HEK293 (cell line): ENCODE results near the gene SFSWAP.

Experiments used
- CTCF ChIA-PET: fragments of 350-600 bp; formaldehyde crosslinking; extraction: SDS; loops from one replicate; lab custom pipeline; 2021; ENCODE audit warnings: antibody characterized with exemption; lab: Yijun Ruan, JAX
- POLR2A ChIA-PET: fragments of 300-600 bp; formaldehyde crosslinking; extraction: SDS; loops from one replicate; lab custom pipeline; 2020; ENCODE audit warnings: antibody characterized with exemption, inconsistent platforms; lab: Yijun Ruan, JAX
- H3K27ac ChIP-seq: fragments of 200-500 bp; sonication (Bioruptor generic); 2 replicates; pipeline ENCODE4 v1.5.1; 2014; ENCODE audit warnings: low read depth, low read length, control low read depth, inconsistent platforms; ENCODE audit errors: extremely low read depth
- H3K36me3 ChIP-seq, 2 experiments: fragments of 200-500 bp in 1 of 2; sonication (Bioruptor generic) in 1 of 2; 1 replicate in 1 of 2; 2 replicates in 1 of 2; pipeline ENCODE4 v1.5.1; 2014 to 2017; ENCODE audit warnings: inconsistent platforms in 2 of 2, low read length in 2 of 2; ENCODE audit not compliant: control insufficient read depth in 2 of 2, insufficient read depth in 1 of 2
- H3K4me1 ChIP-seq: fragments of 200-500 bp; sonication (Bioruptor generic); 2 replicates; pipeline ENCODE4 v1.5.1; 2014; ENCODE audit warnings: mild to moderate bottlenecking, low read length, inconsistent platforms; ENCODE audit not compliant: control insufficient read depth, insufficient read depth
- H3K4me3 ChIP-seq: 2 replicates; pipeline ENCODE4 v1.5.1; 2011; ENCODE audit warnings: low read depth, mild to moderate bottlenecking, control low read depth, low read length, moderate library complexity
- H3K9me3 ChIP-seq: fragments of 200-500 bp; sonication (Bioruptor generic); 2 replicates; pipeline ENCODE4 v1.5.1; 2014; ENCODE audit warnings: low read depth, low read length, inconsistent platforms; ENCODE audit not compliant: control insufficient read depth, insufficient read depth
- KLF10 ChIP-seq: fragments of 450-650 bp; IDR thresholded peaks from 2 replicates; pipeline ENCODE4 v1.5.1; 2018; ENCODE audit warnings: missing biosample characterization, mild to moderate bottlenecking, missing genetic modification characterization
- ZBTB8A ChIP-seq: fragments of 450-650 bp; formaldehyde crosslinking; IDR thresholded peaks from 2 replicates; pipeline ENCODE4 v1.5.1; 2016; ENCODE audit warnings: missing biosample characterization, missing genetic modification characterization
- ZNF132 ChIP-seq: fragments of 450-650 bp; formaldehyde crosslinking; IDR thresholded peaks from 2 replicates; pipeline ENCODE4 v1.5.1; 2017; ENCODE audit warnings: missing biosample characterization, missing genetic modification characterization, borderline replicate concordance
- ZNF138 ChIP-seq: fragments of 450-650 bp; formaldehyde crosslinking; IDR thresholded peaks from 2 replicates; pipeline ENCODE4 v1.5.1; 2016; ENCODE audit warnings: missing biosample characterization, missing genetic modification characterization, borderline replicate concordance
- ZNF19 ChIP-seq: fragments of 450-650 bp; formaldehyde crosslinking; IDR thresholded peaks from 2 replicates; pipeline ENCODE4; 2016; ENCODE audit warnings: missing biosample characterization, missing genetic modification characterization, low read depth
- ZNF221 ChIP-seq: fragments of 450-650 bp; formaldehyde crosslinking; IDR thresholded peaks from 2 replicates; pipeline ENCODE4 v1.5.1; 2017; ENCODE audit warnings: missing biosample characterization, missing genetic modification characterization, borderline replicate concordance
- ZNF266 ChIP-seq: fragments of 450-650 bp; formaldehyde crosslinking; IDR thresholded peaks from 2 replicates; pipeline ENCODE4 v1.5.1; 2016; ENCODE audit warnings: missing biosample characterization, missing genetic modification characterization, low read depth
- ZNF335 ChIP-seq: fragments of 450-650 bp; formaldehyde crosslinking; conservative IDR thresholded peaks from 2 replicates; pipeline ENCODE4 v1.5.1; 2016; ENCODE audit warnings: missing biosample characterization, missing genetic modification characterization
- ZNF391 ChIP-seq: fragments of 450-650 bp; formaldehyde crosslinking; IDR thresholded peaks from 2 replicates; pipeline ENCODE4 v1.5.1; 2016; ENCODE audit warnings: low read depth, missing biosample characterization, missing genetic modification characterization, borderline replicate concordance
- ZNF549 ChIP-seq: fragments of 450-650 bp; IDR thresholded peaks from 2 replicates; pipeline ENCODE4 v1.5.1; 2018; ENCODE audit warnings: missing biosample characterization, missing genetic modification characterization, mild to moderate bottlenecking, inconsistent platforms, moderate library complexity
- ZNF670 ChIP-seq: fragments of 450-650 bp; formaldehyde crosslinking; IDR thresholded peaks from 2 replicates; pipeline ENCODE4 v1.5.1; 2016; ENCODE audit warnings: missing biosample characterization, missing genetic modification characterization, low read depth
- ZNF677 ChIP-seq: fragments of 450-650 bp; IDR thresholded peaks from 2 replicates; pipeline ENCODE4 v1.5.0; 2018; ENCODE audit warnings: missing biosample characterization, mild to moderate bottlenecking, missing genetic modification characterization, moderate library complexity
- ZNF768 ChIP-seq: fragments of 450-650 bp; formaldehyde crosslinking; IDR thresholded peaks from 2 replicates; pipeline ENCODE4 v1.5.1; 2018; ENCODE audit warnings: missing biosample characterization, mild to moderate bottlenecking, missing genetic modification characterization
- ZNF830 ChIP-seq: fragments of 450-650 bp; IDR thresholded peaks from 2 replicates; pipeline ENCODE4 v1.5.0; 2018; ENCODE audit warnings: missing biosample characterization, missing genetic modification characterization, low read depth, mild to moderate bottlenecking, moderate library complexity
- ZSCAN16 ChIP-seq: fragments of 450-650 bp; formaldehyde crosslinking; IDR thresholded peaks from 2 replicates; pipeline ENCODE4 v1.5.1; 2016; ENCODE audit warnings: missing biosample characterization, missing genetic modification characterization
- ZSCAN30 ChIP-seq: fragments of 450-650 bp; IDR thresholded peaks from 2 replicates; pipeline ENCODE4 v1.5.1; 2018; ENCODE audit warnings: missing biosample characterization, mild to moderate bottlenecking, missing genetic modification characterization, moderate library complexity
- TF ChIP-seq, protein P1 (sequence below): fragments of 450-650 bp; formaldehyde crosslinking; IDR thresholded peaks from 2 replicates; pipeline ENCODE4 v1.5.1; 2016; ENCODE audit warnings: missing biosample characterization, missing genetic modification characterization
- TF ChIP-seq, protein P2 (sequence below): fragments of 450-650 bp; formaldehyde crosslinking; IDR thresholded peaks from 2 replicates; pipeline ENCODE4 v1.5.1; 2016; ENCODE audit warnings: missing biosample characterization, missing genetic modification characterization
- TF ChIP-seq, protein P3 (sequence below): fragments of 450-650 bp; formaldehyde crosslinking; IDR thresholded peaks from 2 replicates; pipeline ENCODE4 v1.5.1; 2017; ENCODE audit warnings: missing biosample characterization, missing genetic modification characterization
- TF ChIP-seq, protein P4 (sequence below): fragments of 450-650 bp; formaldehyde crosslinking; IDR thresholded peaks from 2 replicates; pipeline ENCODE4 v1.5.1; 2016; ENCODE audit warnings: missing biosample characterization, missing genetic modification characterization
- TF ChIP-seq, protein P5 (sequence below): fragments of 450-650 bp; IDR thresholded peaks from 2 replicates; pipeline ENCODE4 v1.5.1; 2018; ENCODE audit warnings: missing biosample characterization, mild to moderate bottlenecking, missing genetic modification characterization
- TF ChIP-seq, protein P6 (sequence below): fragments of 450-650 bp; formaldehyde crosslinking; IDR thresholded peaks from 2 replicates; pipeline ENCODE4 v1.5.1; 2016; ENCODE audit warnings: missing biosample characterization, missing genetic modification characterization
- TF ChIP-seq, protein P7 (sequence below): fragments of 450-650 bp; formaldehyde crosslinking; IDR thresholded peaks from 2 replicates; pipeline ENCODE4 v1.5.1; 2016; ENCODE audit warnings: missing biosample characterization, missing genetic modification characterization, low read depth

SFSWAP gene

DNA sequence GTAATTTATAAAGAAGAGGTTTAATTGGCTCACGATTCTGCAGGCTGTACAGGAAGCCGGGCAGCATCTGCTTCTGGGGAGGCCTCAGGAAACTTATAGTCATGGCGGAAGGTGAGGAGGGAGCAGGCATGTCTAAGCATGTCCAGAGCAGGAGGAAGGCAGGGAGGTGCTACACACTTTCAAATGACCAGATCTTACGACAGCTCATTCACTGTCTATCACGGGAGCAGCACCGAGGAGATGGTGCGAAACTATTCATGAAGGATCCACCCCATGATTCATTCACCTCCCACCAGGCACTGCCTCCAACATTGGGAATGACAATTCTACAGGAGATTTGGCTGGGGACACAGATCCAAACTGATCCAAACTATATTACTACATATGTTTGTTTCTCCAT is 10.0 kb downstream of the SFSWAP start:
- Histone ChIP-seq H3K4me1 (no peaks in the 10 kb centered on the region), H3K9me3 (no peaks in the 10 kb centered on the region)
- TF ChIP-seq ZBTB8A (tag by site-specific recombination) (no peak), ZNF132 (tag by site-specific recombination) (no peak), ZNF549 (tag by site-specific recombination) (no peak), ZNF670 (tag by site-specific recombination) (no peak), ZNF391 (tag by site-specific recombination) (no peak), ZNF768 (no peak), ZNF266 (tag by site-specific recombination) (no peak), ZSCAN30 (tag by site-specific recombination) (no peak), ZNF221 (tag by site-specific recombination) (no peak), ZSCAN16 (tag by site-specific recombination) (no peak), ZNF677 (tag by site-specific recombination) (no peak)
- TF ChIP-seq, protein P1, sequence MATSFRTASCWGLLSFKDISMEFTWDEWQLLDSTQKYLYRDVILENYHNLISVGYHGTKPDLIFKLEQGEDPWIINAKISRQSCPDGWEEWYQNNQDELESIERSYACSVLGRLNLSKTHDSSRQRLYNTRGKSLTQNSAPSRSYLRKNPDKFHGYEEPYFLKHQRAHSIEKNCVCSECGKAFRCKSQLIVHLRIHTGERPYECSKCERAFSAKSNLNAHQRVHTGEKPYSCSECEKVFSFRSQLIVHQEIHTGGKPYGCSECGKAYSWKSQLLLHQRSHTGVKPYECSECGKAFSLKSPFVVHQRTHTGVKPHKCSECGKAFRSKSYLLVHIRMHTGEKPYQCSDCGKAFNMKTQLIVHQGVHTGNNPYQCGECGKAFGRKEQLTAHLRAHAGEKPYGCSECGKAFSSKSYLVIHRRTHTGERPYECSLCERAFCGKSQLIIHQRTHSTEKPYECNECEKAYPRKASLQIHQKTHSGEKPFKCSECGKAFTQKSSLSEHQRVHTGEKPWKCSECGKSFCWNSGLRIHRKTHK (tag by site-specific recombination): no peak
- TF ChIP-seq, protein P2, sequence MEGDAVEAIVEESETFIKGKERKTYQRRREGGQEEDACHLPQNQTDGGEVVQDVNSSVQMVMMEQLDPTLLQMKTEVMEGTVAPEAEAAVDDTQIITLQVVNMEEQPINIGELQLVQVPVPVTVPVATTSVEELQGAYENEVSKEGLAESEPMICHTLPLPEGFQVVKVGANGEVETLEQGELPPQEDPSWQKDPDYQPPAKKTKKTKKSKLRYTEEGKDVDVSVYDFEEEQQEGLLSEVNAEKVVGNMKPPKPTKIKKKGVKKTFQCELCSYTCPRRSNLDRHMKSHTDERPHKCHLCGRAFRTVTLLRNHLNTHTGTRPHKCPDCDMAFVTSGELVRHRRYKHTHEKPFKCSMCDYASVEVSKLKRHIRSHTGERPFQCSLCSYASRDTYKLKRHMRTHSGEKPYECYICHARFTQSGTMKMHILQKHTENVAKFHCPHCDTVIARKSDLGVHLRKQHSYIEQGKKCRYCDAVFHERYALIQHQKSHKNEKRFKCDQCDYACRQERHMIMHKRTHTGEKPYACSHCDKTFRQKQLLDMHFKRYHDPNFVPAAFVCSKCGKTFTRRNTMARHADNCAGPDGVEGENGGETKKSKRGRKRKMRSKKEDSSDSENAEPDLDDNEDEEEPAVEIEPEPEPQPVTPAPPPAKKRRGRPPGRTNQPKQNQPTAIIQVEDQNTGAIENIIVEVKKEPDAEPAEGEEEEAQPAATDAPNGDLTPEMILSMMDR (tag by site-specific recombination): no peak
- TF ChIP-seq, protein P3, sequence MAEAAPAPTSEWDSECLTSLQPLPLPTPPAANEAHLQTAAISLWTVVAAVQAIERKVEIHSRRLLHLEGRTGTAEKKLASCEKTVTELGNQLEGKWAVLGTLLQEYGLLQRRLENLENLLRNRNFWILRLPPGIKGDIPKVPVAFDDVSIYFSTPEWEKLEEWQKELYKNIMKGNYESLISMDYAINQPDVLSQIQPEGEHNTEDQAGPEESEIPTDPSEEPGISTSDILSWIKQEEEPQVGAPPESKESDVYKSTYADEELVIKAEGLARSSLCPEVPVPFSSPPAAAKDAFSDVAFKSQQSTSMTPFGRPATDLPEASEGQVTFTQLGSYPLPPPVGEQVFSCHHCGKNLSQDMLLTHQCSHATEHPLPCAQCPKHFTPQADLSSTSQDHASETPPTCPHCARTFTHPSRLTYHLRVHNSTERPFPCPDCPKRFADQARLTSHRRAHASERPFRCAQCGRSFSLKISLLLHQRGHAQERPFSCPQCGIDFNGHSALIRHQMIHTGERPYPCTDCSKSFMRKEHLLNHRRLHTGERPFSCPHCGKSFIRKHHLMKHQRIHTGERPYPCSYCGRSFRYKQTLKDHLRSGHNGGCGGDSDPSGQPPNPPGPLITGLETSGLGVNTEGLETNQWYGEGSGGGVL (tag by site-specific recombination): no peak
- TF ChIP-seq, all 188 proteins: peak for 0
- ChIA-PET POLR2A (no interaction called here), CTCF (interaction anchor here (0.7 kb wide), 1 partner anchor 290 kb away, joined by 4 read pairs; no protein-coding TSS in a partner anchor)
- Histone ChIP-seq H3K4me3 (no peak overlapping the region), H3K36me3 (peaks cover 67 to 93% of the 10 kb centered on the region in 2 experiments), H3K27ac (no peak overlapping the region)

DNA sequence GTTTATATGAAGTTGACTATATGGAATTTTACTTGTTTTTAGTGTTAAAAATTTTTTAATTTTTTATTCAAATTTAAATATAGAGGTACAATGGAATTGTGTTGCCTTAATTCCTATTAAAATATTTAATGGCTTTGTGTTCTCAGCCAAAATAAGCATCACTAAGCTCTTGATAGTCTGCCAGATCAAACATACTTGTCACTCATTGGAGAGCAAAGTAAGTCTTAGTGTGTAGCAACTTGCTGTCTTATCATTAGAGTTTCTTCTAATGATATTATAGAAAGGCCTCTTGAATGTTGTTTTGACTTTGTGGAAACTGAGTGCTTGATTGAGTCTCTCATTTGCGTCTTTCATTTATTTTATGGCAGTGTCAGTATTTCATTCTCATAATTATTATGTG is 10.7 kb downstream of the SFSWAP start:
- POLR2A ChIA-PET: no interaction called here
- Histone ChIP-seq H3K4me3 (no peak overlapping the region), H3K27ac (no peak overlapping the region), H3K4me1 (no peaks in the 10 kb centered on the region), H3K36me3 (peaks cover 66 to 92% of the 10 kb centered on the region in 2 experiments), H3K9me3 (no peaks in the 10 kb centered on the region)
- CTCF ChIA-PET: no interaction called here
- TF ChIP-seq, protein P4, sequence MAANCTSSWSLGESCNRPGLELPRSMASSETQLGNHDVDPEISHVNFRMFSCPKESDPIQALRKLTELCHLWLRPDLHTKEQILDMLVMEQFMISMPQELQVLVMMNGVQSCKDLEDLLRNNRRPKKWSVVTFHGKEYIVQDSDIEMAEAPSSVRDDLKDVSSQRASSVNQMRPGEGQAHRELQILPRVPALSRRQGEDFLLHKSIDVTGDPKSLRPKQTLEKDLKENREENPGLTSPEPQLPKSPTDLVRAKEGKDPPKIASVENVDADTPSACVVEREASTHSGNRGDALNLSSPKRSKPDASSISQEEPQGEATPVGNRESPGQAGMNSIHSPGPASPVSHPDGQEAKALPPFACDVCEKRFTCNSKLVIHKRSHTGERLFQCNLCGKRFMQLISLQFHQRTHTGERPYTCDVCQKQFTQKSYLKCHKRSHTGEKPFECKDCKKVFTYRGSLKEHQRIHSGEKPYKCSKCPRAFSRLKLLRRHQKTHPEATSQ: no peak
- TF ChIP-seq KLF10 (tag by site-specific recombination): no peak
- no peak for TF ChIP-seq ZNF830
- TF ChIP-seq, protein P5, sequence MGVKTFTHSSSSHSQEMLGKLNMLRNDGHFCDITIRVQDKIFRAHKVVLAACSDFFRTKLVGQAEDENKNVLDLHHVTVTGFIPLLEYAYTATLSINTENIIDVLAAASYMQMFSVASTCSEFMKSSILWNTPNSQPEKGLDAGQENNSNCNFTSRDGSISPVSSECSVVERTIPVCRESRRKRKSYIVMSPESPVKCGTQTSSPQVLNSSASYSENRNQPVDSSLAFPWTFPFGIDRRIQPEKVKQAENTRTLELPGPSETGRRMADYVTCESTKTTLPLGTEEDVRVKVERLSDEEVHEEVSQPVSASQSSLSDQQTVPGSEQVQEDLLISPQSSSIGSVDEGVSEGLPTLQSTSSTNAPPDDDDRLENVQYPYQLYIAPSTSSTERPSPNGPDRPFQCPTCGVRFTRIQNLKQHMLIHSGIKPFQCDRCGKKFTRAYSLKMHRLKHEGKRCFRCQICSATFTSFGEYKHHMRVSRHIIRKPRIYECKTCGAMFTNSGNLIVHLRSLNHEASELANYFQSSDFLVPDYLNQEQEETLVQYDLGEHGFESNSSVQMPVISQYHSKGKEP (tag by site-specific recombination): no peak
- TF ChIP-seq, protein P6, sequence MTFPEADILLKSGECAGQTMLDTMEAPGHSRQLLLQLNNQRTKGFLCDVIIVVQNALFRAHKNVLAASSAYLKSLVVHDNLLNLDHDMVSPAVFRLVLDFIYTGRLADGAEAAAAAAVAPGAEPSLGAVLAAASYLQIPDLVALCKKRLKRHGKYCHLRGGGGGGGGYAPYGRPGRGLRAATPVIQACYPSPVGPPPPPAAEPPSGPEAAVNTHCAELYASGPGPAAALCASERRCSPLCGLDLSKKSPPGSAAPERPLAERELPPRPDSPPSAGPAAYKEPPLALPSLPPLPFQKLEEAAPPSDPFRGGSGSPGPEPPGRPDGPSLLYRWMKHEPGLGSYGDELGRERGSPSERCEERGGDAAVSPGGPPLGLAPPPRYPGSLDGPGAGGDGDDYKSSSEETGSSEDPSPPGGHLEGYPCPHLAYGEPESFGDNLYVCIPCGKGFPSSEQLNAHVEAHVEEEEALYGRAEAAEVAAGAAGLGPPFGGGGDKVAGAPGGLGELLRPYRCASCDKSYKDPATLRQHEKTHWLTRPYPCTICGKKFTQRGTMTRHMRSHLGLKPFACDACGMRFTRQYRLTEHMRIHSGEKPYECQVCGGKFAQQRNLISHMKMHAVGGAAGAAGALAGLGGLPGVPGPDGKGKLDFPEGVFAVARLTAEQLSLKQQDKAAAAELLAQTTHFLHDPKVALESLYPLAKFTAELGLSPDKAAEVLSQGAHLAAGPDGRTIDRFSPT: no peak
- TF ChIP-seq ZNF19 (tag by site-specific recombination): no peak
- no peak for TF ChIP-seq ZNF138
- TF ChIP-seq, protein P7, sequence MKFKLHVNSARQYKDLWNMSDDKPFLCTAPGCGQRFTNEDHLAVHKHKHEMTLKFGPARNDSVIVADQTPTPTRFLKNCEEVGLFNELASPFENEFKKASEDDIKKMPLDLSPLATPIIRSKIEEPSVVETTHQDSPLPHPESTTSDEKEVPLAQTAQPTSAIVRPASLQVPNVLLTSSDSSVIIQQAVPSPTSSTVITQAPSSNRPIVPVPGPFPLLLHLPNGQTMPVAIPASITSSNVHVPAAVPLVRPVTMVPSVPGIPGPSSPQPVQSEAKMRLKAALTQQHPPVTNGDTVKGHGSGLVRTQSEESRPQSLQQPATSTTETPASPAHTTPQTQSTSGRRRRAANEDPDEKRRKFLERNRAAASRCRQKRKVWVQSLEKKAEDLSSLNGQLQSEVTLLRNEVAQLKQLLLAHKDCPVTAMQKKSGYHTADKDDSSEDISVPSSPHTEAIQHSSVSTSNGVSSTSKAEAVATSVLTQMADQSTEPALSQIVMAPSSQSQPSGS (tag by site-specific recombination): no peak
- no peak for TF ChIP-seq ZNF335 (tag by site-specific recombination)
